Mammary epithelial cell (primary cell): ENCODE results near the gene PC.
"Not testable (repeated sequence)": the region's sequence is repeated elsewhere in the genome, so short reads cannot be mapped to it uniquely, and the experiment has no call there.

Source experiments
- EZH2 ChIP-seq: IDR thresholded peaks from 2 replicates; pipeline ENCODE4 v1.6.1; 2012; ENCODE audit warnings: low read length, inconsistent platforms, borderline replicate concordance
- TF ChIP-seq, protein P1 (sequence below), 2 donors: IDR thresholded peaks in 1 of 2; conservative IDR thresholded peaks in 1 of 2; 2 replicates each; pipeline ENCODE4 v1.5.1; 2011 to 2012; ENCODE audit warnings: inconsistent platforms in 2 of 2, low read length in 2 of 2, mild to moderate bottlenecking in 2 of 2, control low read depth in 1 of 2, low read depth in 1 of 2; ENCODE audit not compliant: insufficient read depth in 1 of 2; ENCODE audit errors: extremely low read depth in 1 of 2

DNA sequence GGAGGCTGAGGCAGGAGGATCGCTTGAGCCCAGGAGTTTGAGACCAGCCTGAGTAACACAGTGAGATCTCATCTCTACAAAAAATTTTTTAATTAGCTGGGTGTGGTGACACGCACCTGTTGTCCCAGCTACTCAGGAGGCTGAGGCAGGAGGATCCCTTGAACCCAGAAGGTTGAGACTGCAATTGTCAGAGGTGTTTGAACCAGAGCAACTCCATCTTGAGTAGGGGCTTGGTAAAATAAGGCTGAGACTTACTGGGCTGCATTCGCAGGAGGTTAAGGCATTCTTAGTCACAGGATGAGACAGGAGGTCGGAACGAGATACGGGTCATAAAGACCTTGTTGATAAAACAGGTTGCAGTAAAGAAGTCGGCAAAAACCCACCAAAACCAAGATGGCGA, 47.0 kb upstream of the PC start:
- TF ChIP-seq, protein P1, sequence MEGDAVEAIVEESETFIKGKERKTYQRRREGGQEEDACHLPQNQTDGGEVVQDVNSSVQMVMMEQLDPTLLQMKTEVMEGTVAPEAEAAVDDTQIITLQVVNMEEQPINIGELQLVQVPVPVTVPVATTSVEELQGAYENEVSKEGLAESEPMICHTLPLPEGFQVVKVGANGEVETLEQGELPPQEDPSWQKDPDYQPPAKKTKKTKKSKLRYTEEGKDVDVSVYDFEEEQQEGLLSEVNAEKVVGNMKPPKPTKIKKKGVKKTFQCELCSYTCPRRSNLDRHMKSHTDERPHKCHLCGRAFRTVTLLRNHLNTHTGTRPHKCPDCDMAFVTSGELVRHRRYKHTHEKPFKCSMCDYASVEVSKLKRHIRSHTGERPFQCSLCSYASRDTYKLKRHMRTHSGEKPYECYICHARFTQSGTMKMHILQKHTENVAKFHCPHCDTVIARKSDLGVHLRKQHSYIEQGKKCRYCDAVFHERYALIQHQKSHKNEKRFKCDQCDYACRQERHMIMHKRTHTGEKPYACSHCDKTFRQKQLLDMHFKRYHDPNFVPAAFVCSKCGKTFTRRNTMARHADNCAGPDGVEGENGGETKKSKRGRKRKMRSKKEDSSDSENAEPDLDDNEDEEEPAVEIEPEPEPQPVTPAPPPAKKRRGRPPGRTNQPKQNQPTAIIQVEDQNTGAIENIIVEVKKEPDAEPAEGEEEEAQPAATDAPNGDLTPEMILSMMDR (conservative IDR thresholded peaks at IDR 0.05 in 1 of 2, IDR thresholded peaks at IDR 0.05 in 1 of 2; ENCODE audit: extremely low read depth in 1 of 2, insufficient read depth in 1 of 2, low read depth in 1 of 2, low read length in 2 of 2): not testable (repeated sequence)
- not testable (repeated sequence) for TF ChIP-seq EZH2
